BE2C (cell line): ENCODE measurements around the gene CHAD.
A peak's percentile ranks its signal among the peaks of the same experiment; 100 is the strongest.

Experiments used
- DNase-seq: peaks from one replicate; pipeline ENCODE4 v3.0.0-alpha.2; 2020
- H3K27me3 ChIP-seq: fragments of 250-450 bp; sonication (Bioruptor Pico); 2 replicates; pipeline ENCODE4 v1.5.1; 2020; ENCODE audit warnings: mild to moderate bottlenecking
- H3K36me3 ChIP-seq: fragments of 250-450 bp; sonication (Bioruptor Pico); 2 replicates; pipeline ENCODE4 v1.5.1; 2020; ENCODE audit warnings: mild to moderate bottlenecking
- H3K4me1 ChIP-seq: fragments of 250-450 bp; sonication (Bioruptor Pico); 2 replicates; pipeline ENCODE4 v1.5.1; 2020
- H3K4me3 ChIP-seq: 2 replicates; pipeline ENCODE4 v1.5.1; 2011; ENCODE audit warnings: low read depth, low read length
- H3K9me3 ChIP-seq: fragments of 250-450 bp; sonication (Bioruptor Pico); 2 replicates; pipeline ENCODE4 v1.5.1; 2020
- TF ChIP-seq, protein P1 (sequence below): IDR thresholded peaks from 2 replicates; pipeline ENCODE4 v1.5.1; 2012; ENCODE audit warnings: mild to moderate bottlenecking, low read depth, low read length

CHAD gene

GRCh38 chr17:50513495-50513894 is 44.8 kb upstream of the CHAD start:
- Histone ChIP-seq H3K4me3 (no peak overlapping the region), H3K27me3 (no peaks in the 10 kb centered on the region), H3K36me3 (no peaks in the 10 kb centered on the region), H3K9me3 (no peaks in the 10 kb centered on the region), H3K4me1 (peaks cover 10% of the 10 kb centered on the region)
- DNase-seq: no peak
- TF ChIP-seq, protein P1, sequence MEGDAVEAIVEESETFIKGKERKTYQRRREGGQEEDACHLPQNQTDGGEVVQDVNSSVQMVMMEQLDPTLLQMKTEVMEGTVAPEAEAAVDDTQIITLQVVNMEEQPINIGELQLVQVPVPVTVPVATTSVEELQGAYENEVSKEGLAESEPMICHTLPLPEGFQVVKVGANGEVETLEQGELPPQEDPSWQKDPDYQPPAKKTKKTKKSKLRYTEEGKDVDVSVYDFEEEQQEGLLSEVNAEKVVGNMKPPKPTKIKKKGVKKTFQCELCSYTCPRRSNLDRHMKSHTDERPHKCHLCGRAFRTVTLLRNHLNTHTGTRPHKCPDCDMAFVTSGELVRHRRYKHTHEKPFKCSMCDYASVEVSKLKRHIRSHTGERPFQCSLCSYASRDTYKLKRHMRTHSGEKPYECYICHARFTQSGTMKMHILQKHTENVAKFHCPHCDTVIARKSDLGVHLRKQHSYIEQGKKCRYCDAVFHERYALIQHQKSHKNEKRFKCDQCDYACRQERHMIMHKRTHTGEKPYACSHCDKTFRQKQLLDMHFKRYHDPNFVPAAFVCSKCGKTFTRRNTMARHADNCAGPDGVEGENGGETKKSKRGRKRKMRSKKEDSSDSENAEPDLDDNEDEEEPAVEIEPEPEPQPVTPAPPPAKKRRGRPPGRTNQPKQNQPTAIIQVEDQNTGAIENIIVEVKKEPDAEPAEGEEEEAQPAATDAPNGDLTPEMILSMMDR: no peak

- peaks cover 10% of the 10 kb centered on the region for H3K4me1 ChIP-seq
- H3K9me3 ChIP-seq: no peaks in the 10 kb centered on the region
- DNase-seq: no peak
- no peaks in the 10 kb centered on the region for H3K36me3 ChIP-seq
- H3K27me3 ChIP-seq: no peaks in the 10 kb centered on the region
- TF ChIP-seq, protein P1: no peak
- no peak overlapping the region for H3K4me3 ChIP-seq
These were observed 42.4 kb upstream of the CHAD start for GRCh38 chr17:50511058-50511457.

DNA sequence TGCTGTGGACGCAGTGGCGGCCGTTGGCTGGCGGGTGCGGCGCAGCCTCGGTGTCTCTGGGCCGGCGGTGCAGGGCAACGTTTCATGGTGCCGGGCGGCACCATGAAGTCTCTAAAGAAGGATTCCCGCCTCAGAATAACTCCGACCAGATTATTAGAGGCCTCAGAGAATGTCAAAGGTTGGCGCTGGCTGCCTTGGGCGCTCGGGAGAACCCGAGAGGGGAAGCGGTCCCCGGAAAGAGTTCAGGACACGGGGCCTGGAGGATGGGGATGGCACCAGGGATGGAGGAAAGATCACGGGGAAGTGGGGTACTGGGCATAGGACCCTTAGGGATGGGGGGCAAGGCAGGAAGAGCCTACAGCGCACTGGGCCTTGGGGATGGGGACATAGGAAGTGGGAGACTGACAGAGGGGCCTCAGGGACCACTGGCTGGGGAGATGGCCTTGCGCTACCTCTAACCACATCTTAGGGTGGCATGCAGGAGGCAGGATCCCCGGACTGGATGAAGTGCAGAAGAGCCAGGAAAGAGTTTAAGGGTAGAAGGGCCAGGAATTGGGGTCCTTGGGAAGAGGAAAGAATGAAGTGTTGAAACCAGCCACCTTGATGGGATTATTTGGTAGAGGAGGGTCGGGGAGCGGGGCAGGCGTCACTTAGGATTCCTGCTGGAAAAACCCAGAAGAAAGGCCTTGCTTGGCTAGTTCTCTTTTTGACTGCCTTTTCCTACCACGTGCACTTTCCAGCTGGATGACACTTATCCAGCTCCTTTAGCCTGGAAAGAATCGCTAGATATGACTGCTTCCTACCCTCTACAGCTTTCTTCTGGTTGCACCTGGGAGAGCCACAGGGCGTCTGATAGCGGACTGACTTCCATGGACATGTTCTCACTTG is 40.1 kb upstream of the CHAD start:
- TF ChIP-seq, protein P1: no peak
- Histone ChIP-seq H3K9me3 (no peaks in the 10 kb centered on the region), H3K27me3 (no peaks in the 10 kb centered on the region), H3K36me3 (no peaks in the 10 kb centered on the region), H3K4me1 (peaks cover 10% of the 10 kb centered on the region), H3K4me3 (peak overlapping the region; percentile 43)
- DNase-seq: no peak

GRCh38 chr17:50507871-50508572 is 39.3 kb upstream of the CHAD start, which contains the start of gene MYCBPAP:
Gene MYCBPAP, plus strand, starts transcription at chr17:50508439. Its CDS starts 236 bp downstream, at chr17:50508675.
- DNase-seq: peak; percentile 64
- no peaks in the 10 kb centered on the region for H3K27me3 ChIP-seq
- H3K4me3 ChIP-seq: peak within 1 kb of the TSS; percentile 43
- H3K4me1 ChIP-seq: peaks cover 10% of the 10 kb centered on the region
- H3K9me3 ChIP-seq: no peaks in the 10 kb centered on the region
- no peaks in the 10 kb centered on the region for H3K36me3 ChIP-seq
- TF ChIP-seq, protein P1: no peak

DNA sequence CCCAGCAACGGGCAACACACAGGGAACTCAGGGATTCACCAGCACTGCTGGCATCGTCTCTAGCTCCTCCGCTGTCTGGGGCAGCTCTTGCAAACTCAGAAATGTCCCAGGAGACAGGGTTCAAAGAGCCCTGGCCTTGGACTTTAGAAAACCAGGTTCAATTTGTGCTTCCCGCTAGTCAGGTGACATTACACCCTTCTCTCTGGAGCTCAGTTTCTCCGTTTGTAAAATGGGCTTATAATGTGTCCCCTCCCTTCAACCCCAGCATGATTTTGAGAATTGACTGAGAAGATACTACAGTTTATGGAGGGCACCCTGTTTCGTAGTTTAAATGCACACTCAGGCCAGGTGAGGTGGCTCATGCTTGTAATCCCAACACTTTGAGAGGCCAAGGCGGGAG is 37.6 kb upstream of the CHAD start:
- no peaks in the 10 kb centered on the region for H3K36me3 ChIP-seq
- no peaks in the 10 kb centered on the region for H3K9me3 ChIP-seq
- H3K27me3 ChIP-seq: no peaks in the 10 kb centered on the region
- peaks cover 7% of the 10 kb centered on the region for H3K4me1 ChIP-seq
- TF ChIP-seq, protein P1: no peak
- no peak for DNase-seq
- no peak overlapping the region for H3K4me3 ChIP-seq
